Progenitor cell of endocrine pancreas (in vitro differentiated cells): ENCODE data around the gene PLXNA2. TPM values are rescaled to one million over a fixed set of nuclear protein-coding genes. Genes with fewer than 3 reads are reported as not detected.

Source experiments
- DNase-seq: peaks from one replicate; pipeline ENCODE4 v3.0.0; 2021; ENCODE audit warnings: low spot score; ENCODE audit not compliant: unreplicated experiment
- H3K27ac Mint-ChIP-seq: 2 replicates; pipeline ENCODE4 v1.8.0; 2021; ENCODE audit warnings: mild to moderate bottlenecking, moderate library complexity, mixed read lengths
- H3K27me3 Mint-ChIP-seq: 2 replicates; pipeline ENCODE4 v1.8.0; 2021; ENCODE audit warnings: mixed read lengths
- H3K36me3 Mint-ChIP-seq: 2 replicates; pipeline ENCODE4 v1.8.0; 2022; ENCODE audit warnings: mixed read lengths; ENCODE audit not compliant: insufficient read depth
- H3K4me1 Mint-ChIP-seq: 2 replicates; pipeline ENCODE4 v1.8.0; 2021; ENCODE audit warnings: low read depth, mixed read lengths
- H3K4me3 Mint-ChIP-seq: 2 replicates; pipeline ENCODE4 v1.8.0; 2021; ENCODE audit warnings: low read depth, mild to moderate bottlenecking, moderate library complexity, mixed read lengths
- H3K9me3 Mint-ChIP-seq: 2 replicates; pipeline ENCODE4 v1.8.0; 2021; ENCODE audit warnings: low read depth, mixed read lengths
- total RNA-seq: library from RNA; stranded (reverse); gene quantifications from 2 replicates; pipeline ENCODE4 v1.2.1, GENCODE V29; 2021
- TF ChIP-seq, protein P1 (sequence below): fragments of 200-600 bp; sonication (generic); IDR thresholded peaks from one replicate; pipeline ENCODE4 v1.5.0; 2021; ENCODE audit warnings: antibody characterized with exemption, mild to moderate bottlenecking; ENCODE audit not compliant: unreplicated experiment

PLXNA2 gene
- total RNA-seq, 1 donor from 2014 or later = 34.9 TPM

DNA sequence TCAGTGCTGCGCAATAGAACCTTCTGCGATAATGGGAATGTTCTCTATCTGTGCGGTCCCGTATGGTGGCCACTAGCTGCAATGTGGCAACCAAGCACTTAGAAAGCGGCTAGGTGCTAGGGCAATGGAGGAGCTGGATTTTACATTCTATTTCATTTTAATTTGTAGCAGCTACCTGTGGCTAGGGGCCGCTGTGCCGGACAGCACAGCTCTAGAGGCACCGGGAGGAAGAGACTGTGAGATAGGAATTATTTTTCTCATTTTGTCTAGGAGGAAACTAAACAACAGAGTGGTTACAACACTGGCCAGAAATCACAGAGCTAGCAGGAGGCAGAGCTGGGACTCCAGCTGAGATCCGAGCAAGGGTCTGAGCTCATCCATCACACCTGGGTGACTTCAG is 202.7 kb downstream of the PLXNA2 start:
- H3K9me3 Mint-ChIP-seq = no peaks in the 10 kb centered on the region
- no peak overlapping the region for H3K4me3 Mint-ChIP-seq
- H3K36me3 Mint-ChIP-seq = peaks cover 18% of the 10 kb centered on the region
- peaks cover 11% of the 10 kb centered on the region for H3K27me3 Mint-ChIP-seq
- DNase-seq = no peak
- TF ChIP-seq, protein P1, sequence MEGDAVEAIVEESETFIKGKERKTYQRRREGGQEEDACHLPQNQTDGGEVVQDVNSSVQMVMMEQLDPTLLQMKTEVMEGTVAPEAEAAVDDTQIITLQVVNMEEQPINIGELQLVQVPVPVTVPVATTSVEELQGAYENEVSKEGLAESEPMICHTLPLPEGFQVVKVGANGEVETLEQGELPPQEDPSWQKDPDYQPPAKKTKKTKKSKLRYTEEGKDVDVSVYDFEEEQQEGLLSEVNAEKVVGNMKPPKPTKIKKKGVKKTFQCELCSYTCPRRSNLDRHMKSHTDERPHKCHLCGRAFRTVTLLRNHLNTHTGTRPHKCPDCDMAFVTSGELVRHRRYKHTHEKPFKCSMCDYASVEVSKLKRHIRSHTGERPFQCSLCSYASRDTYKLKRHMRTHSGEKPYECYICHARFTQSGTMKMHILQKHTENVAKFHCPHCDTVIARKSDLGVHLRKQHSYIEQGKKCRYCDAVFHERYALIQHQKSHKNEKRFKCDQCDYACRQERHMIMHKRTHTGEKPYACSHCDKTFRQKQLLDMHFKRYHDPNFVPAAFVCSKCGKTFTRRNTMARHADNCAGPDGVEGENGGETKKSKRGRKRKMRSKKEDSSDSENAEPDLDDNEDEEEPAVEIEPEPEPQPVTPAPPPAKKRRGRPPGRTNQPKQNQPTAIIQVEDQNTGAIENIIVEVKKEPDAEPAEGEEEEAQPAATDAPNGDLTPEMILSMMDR = no peak
- no peak overlapping the region for H3K27ac Mint-ChIP-seq
- peaks cover 3% of the 10 kb centered on the region for H3K4me1 Mint-ChIP-seq

DNA sequence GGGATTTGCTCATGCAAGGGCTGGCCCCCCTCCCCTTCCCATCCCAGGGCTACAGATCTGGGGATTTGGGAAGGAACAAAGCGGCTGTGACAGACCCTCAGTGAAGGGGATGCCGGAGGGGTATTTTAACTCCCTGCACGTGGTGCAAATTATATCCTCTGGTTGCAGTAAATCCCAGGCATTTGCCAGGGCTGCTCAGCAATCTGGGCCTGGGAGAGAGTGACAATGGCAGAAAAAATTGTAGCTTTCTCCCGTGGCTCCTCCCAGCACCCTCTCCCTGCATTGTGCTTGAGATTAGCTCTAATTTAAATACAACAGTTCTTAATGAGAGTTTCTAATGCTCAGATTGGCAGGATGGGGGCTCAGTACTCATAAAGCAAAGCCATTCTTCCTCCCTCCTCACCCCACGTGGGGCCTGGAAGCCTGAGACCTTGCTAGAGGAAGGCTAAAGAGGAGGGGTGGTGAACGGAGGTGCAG is 203.3 kb downstream of the PLXNA2 start:
- Mint-ChIP-seq H3K9me3 (no peaks in the 10 kb centered on the region), H3K4me1 (peaks cover 3% of the 10 kb centered on the region), H3K4me3 (no peak overlapping the region), H3K27ac (no peak overlapping the region), H3K36me3 (peaks cover 16% of the 10 kb centered on the region), H3K27me3 (peaks cover 17% of the 10 kb centered on the region)
- no peak for DNase-seq
- TF ChIP-seq, protein P1 = no peak

DNA sequence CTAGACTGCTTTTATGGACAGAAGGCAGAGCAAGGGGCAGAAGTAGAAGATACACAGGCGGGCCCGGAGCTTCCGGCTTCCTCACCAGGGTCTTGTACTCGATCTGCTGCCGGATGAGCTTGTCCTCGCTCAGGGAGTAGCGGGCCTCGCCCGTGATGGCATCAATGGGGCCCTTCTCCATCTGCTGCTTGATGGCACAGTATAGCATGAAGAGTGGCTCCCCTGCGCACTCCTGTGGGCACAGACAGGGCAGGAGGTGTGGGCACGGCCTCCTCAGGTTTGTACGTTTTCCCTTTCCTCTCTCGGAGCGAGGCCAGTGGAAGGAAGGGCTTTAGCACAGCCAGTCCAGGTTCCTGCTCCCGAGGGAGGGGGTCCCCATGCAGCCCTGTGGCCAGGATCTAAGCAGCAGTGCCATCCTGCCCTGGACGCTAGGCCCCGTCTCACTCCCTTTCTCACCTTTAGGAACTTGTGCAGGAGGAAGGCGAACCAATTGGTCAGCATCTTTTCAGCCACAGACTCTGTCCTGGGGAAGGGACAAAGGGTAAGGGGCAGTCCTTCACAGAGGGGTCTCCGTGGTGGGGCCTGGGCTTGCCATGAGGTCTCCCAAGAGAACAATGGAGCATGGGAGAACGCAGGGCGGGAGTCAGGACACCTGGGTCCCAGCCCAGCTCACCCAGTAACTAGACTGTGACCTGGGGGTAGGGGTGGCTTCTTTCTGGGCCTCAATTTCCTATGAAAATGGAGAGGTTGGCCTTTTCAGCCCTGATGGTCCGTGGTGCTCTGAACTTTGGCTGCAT is 204.4 kb downstream of the PLXNA2 start:
- Mint-ChIP-seq H3K36me3 (peaks cover 14% of the 10 kb centered on the region), H3K4me3 (no peak overlapping the region), H3K27ac (no peak overlapping the region), H3K27me3 (peaks cover 12% of the 10 kb centered on the region), H3K4me1 (no peaks in the 10 kb centered on the region), H3K9me3 (no peaks in the 10 kb centered on the region)
- DNase-seq = no peak
- TF ChIP-seq, protein P1 = no peak

GRCh38 chr1:208038303-208038702 is 205.9 kb downstream of the PLXNA2 start:
- H3K36me3 Mint-ChIP-seq = peaks cover 12% of the 10 kb centered on the region
- no peak overlapping the region for H3K4me3 Mint-ChIP-seq
- no peak overlapping the region for H3K27ac Mint-ChIP-seq
- no peaks in the 10 kb centered on the region for H3K9me3 Mint-ChIP-seq
- TF ChIP-seq, protein P1 = no peak
- H3K4me1 Mint-ChIP-seq = no peaks in the 10 kb centered on the region
- DNase-seq = no peak
- peaks cover 12% of the 10 kb centered on the region for H3K27me3 Mint-ChIP-seq

DNA sequence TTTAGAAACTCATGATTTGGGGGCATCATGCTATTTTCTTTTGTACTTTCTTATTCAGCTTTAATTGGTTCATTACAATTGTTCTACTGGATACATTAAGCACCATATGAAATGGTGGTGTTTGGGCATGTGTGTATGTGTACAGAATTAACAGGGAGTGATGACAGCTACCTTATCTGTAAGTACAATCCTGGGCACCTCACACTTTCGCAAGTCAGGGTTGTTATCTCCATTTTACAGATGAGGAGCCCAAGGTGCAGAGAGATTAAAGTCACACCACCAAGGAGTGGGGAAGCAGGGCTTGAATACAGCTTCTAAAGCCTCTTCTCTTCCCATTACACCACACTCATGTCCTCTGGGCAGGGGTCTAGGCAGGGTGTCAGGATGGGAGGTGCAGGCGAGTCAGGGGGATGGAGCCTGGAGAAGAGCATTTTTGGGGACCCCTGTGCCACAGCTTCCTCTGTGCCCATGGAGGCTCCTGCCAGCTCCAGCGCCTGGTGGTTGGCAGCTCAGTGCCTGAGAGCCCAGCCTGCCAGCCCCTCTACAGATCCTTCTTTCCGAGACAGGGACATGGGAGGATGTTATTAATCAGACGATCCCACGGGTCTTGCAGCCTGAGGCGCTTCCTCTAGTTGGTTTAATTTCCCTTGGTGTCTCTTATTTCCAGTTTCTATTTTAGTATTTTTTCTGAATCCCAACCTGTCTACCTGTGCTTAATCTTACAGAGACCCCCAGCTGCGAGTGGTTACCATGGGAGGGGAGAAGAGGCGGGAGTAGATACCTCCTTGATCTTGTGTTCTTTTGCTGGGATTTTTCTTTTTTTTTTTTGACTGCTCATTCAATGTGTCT is 207.0 kb downstream of the PLXNA2 start:
- H3K27me3 Mint-ChIP-seq = peaks cover 12% of the 10 kb centered on the region
- no peaks in the 10 kb centered on the region for H3K9me3 Mint-ChIP-seq
- DNase-seq = no peak
- TF ChIP-seq, protein P1 = no peak
- H3K4me1 Mint-ChIP-seq = no peaks in the 10 kb centered on the region
- peaks cover 10% of the 10 kb centered on the region for H3K36me3 Mint-ChIP-seq
- no peak overlapping the region for H3K4me3 Mint-ChIP-seq
- no peak overlapping the region for H3K27ac Mint-ChIP-seq
